Measurements from ENCODE around the gene SYTL2. TPM values are rescaled to one million over a fixed set of nuclear protein-coding genes. Genes with fewer than 3 reads are reported as not detected.
A peak's percentile ranks its signal among the peaks of the same experiment; 100 is the strongest.

SYTL2 gene
- total and polyA plus RNA-seq, 8 donors = 2.5 to 12.2 (median 4.0) TPM

GRCh38 chr11:85826116-85826855 lies 15.3 kb upstream of the SYTL2 start:
- no peaks in the 10 kb centered on the region for H3K36me3 ChIP-seq
- H3K4me1 ChIP-seq = peaks cover 0 to 8% (median 6%) of the 10 kb centered on the region in 3 donors
- WGBS, 2 donors = 71 to 83% methylated on average over 7 of the region's 7 CpGs
- DNase-seq (peak in 1 of 6 donors; percentile 22), FAIRE-seq (no peak), ATAC-seq (no peak)
- no peaks in the 10 kb centered on the region for H3K27me3 ChIP-seq
- H3K4me3 ChIP-seq = no peak overlapping the region
- intact Hi-C loops (cut with DNase I) = no loop called here
- no peak overlapping the region for H3K27ac ChIP-seq
- no peak for TF ChIP-seq CTCF (IDR thresholded peaks at IDR 0.05)
- H3K9me3 ChIP-seq = no peaks in the 10 kb centered on the region

GRCh38 chr11:85825616-85826015 lies 14.7 kb upstream of the SYTL2 start:
- DNase-seq (no peak), FAIRE-seq (no peak), ATAC-seq (no peak)
- 67 to 84% methylated on average over 3 of the region's 3 CpGs for whole genome bisulfite sequencing, 2 donors
- Histone ChIP-seq H3K36me3 (no peaks in the 10 kb centered on the region), H3K4me1 (peaks cover 0 to 10% (median 6%) of the 10 kb centered on the region in 3 donors), H3K4me3 (no peak overlapping the region), H3K27me3 (no peaks in the 10 kb centered on the region), H3K27ac (no peak overlapping the region), H3K9me3 (no peaks in the 10 kb centered on the region)
- no peak for TF ChIP-seq CTCF (IDR thresholded peaks at IDR 0.05)
- intact Hi-C loops (cut with DNase I) = no loop called here

- Histone ChIP-seq H3K4me1 (peaks cover 0 to 10% (median 6%) of the 10 kb centered on the region in 3 donors), H3K27ac (no peak overlapping the region), H3K36me3 (no peaks in the 10 kb centered on the region), H3K4me3 (no peak overlapping the region), H3K27me3 (no peaks in the 10 kb centered on the region), H3K9me3 (no peaks in the 10 kb centered on the region)
- intact Hi-C loops (cut with DNase I) = no loop called here
- FAIRE-seq = no peak
- 95 to 96% methylated on average over 2 of the region's 2 CpGs for WGBS, 2 donors
- no peak for TF ChIP-seq CTCF (IDR thresholded peaks at IDR 0.05)
- no peak for ATAC-seq
- no peak for DNase-seq
Observed at GRCh38 chr11:85823816-85824215, 12.9 kb upstream of the SYTL2 start.

GRCh38 chr11:85822814-85823213 lies 11.9 kb upstream of the SYTL2 start:
- ATAC-seq (no peak), FAIRE-seq (no peak), DNase-seq (no peak)
- intact Hi-C loops (cut with DNase I) = no loop called here
- no peak for TF ChIP-seq CTCF (IDR thresholded peaks at IDR 0.05)
- H3K9me3 ChIP-seq = no peaks in the 10 kb centered on the region
- H3K27me3 ChIP-seq = no peaks in the 10 kb centered on the region
- H3K36me3 ChIP-seq = no peaks in the 10 kb centered on the region
- peaks cover 0 to 10% (median 6%) of the 10 kb centered on the region in 3 donors for H3K4me1 ChIP-seq
- no peak overlapping the region for H3K27ac ChIP-seq
- WGBS, 2 donors = 95 to 97% methylated on average over 3 of the region's 3 CpGs
- H3K4me3 ChIP-seq = no peak overlapping the region

- no peak overlapping the region for H3K27ac ChIP-seq
- intact Hi-C loops (cut with DNase I) = no loop called here
Observed at GRCh38 chr11:85821636-85822035, 10.7 kb upstream of the SYTL2 start.

More at GRCh38 chr11:85821636-85822035, 10.7 kb upstream of the SYTL2 start:
- peaks cover 0 to 8% (median 6%) of the 10 kb centered on the region in 3 donors for H3K4me1 ChIP-seq
- ATAC-seq (peak; percentile 89 to 98 (median 96)), DNase-seq (peak in 2 of 6 donors; percentile 5 to 46), FAIRE-seq (no peak)
- H3K27me3 ChIP-seq = no peaks in the 10 kb centered on the region
- WGBS, 2 donors = 32 to 43% methylated on average over 1 of the region's 1 CpG
- H3K9me3 ChIP-seq = no peaks in the 10 kb centered on the region
- no peak overlapping the region for H3K4me3 ChIP-seq
- no peaks in the 10 kb centered on the region for H3K36me3 ChIP-seq
- TF ChIP-seq CTCF (IDR thresholded peaks at IDR 0.05) = no peak
